GM21447 (cell line): Measurements from ENCODE around the gene PGM1.

Source experiments
- ATAC-seq: cut with Tn5 transposase; IDR thresholded peaks from one replicate; pipeline ENCODE4 v1.9.1; 2021; ENCODE audit not compliant: unreplicated experiment

PGM1 gene

GRCh38 chr1:63630666-63631065 is 37.5 kb downstream of the PGM1 start:
- no peak for ATAC-seq

GRCh38 chr1:63632110-63632509 is 38.9 kb downstream of the PGM1 start:
- ATAC-seq: no peak

- ATAC-seq: no peak
These were observed 40.1 kb downstream of the PGM1 start for GRCh38 chr1:63633281-63633680.

GRCh38 chr1:63634471-63634870 is 41.3 kb downstream of the PGM1 start:
- ATAC-seq: no peak

- ATAC-seq: no peak
These were observed 42.5 kb downstream of the PGM1 start for GRCh38 chr1:63635681-63636080.

GRCh38 chr1:63636192-63637105 is 43.2 kb downstream of the PGM1 start:
- no peak for ATAC-seq

- ATAC-seq: no peak
These were observed 45.3 kb downstream of the PGM1 start for GRCh38 chr1:63638471-63638870.

GRCh38 chr1:63638875-63639274 is 45.7 kb downstream of the PGM1 start:
- no peak for ATAC-seq

GRCh38 chr1:63640633-63641567 is 47.7 kb downstream of the PGM1 start:
- ATAC-seq: no peak

- ATAC-seq: no peak
These were observed 48.4 kb downstream of the PGM1 start for GRCh38 chr1:63641615-63642014.

GRCh38 chr1:63642901-63643300 is 49.7 kb downstream of the PGM1 start:
- no peak for ATAC-seq

GRCh38 chr1:63643517-63643916 is 50.3 kb downstream of the PGM1 start:
- ATAC-seq: no peak

- ATAC-seq: no peak
These were observed 50.7 kb downstream of the PGM1 start for GRCh38 chr1:63643926-63644325.

- ATAC-seq: no peak
These were observed 52.1 kb downstream of the PGM1 start for GRCh38 chr1:63645317-63645716.

- no peak for ATAC-seq
These were observed 55.5 kb downstream of the PGM1 start for GRCh38 chr1:63648689-63649088.

- no peak for ATAC-seq
These were observed 58.0 kb downstream of the PGM1 start for GRCh38 chr1:63651161-63651701.

- no peak for ATAC-seq
These were observed 60.8 kb downstream of the PGM1 start for GRCh38 chr1:63653976-63654375.

- ATAC-seq: no peak
These were observed 66.2 kb downstream of the PGM1 start for GRCh38 chr1:63659448-63659847.

GRCh38 chr1:63662056-63662836 is 69.0 kb downstream of the PGM1 start:
- ATAC-seq: no peak

- ATAC-seq: no peak
These were observed 69.6 kb downstream of the PGM1 start for GRCh38 chr1:63662841-63663240.

GRCh38 chr1:63663301-63663700 is 70.1 kb downstream of the PGM1 start:
- no peak for ATAC-seq
